Parathyroid adenoma (tissue), 2 donors: Measurements from ENCODE around the gene CYSRT1.

Experiments
- H2AFZ ChIP-seq: fragments of 300-600 bp; sonication (generic); one replicate; pipeline ENCODE4 v1.7.0; 2017; ENCODE audit warnings: antibody characterized with exemption, mild to moderate bottlenecking
- H3K27ac ChIP-seq: fragments of 300-600 bp; sonication (generic); one replicate; pipeline ENCODE4 v1.7.0; 2017
- H3K27me3 ChIP-seq: fragments of 300-600 bp; sonication (generic); one replicate; pipeline ENCODE4 v1.7.0; 2017; ENCODE audit warnings: low read length; ENCODE audit not compliant: control insufficient read depth, insufficient read depth
- H3K36me3 ChIP-seq: fragments of 300-600 bp; sonication (generic); one replicate; pipeline ENCODE4 v1.7.0; 2017; ENCODE audit warnings: low read length; ENCODE audit not compliant: control insufficient read depth, insufficient read depth
- H3K4me1 ChIP-seq: fragments of 300-600 bp; sonication (generic); one replicate; pipeline ENCODE4 v1.7.0; 2017; ENCODE audit warnings: control low read depth
- H3K4me2 ChIP-seq: fragments of 300-600 bp; sonication (generic); one replicate; pipeline ENCODE4 v1.7.0; 2017; ENCODE audit warnings: low read length
- H3K4me3 ChIP-seq: fragments of 300-600 bp; sonication (generic); one replicate; pipeline ENCODE4 v1.7.0; 2017; ENCODE audit warnings: low read depth, low read length
- H3K79me2 ChIP-seq: fragments of 300-600 bp; sonication (generic); one replicate; pipeline ENCODE4 v1.7.0; 2017; ENCODE audit warnings: control low read depth
- H3K9ac ChIP-seq: fragments of 300-600 bp; sonication (generic); one replicate; pipeline ENCODE4 v1.7.0; 2017; ENCODE audit warnings: mild to moderate bottlenecking
- H3K9me3 ChIP-seq: fragments of 300-600 bp; sonication (generic); one replicate; pipeline ENCODE4 v1.7.0; 2017; ENCODE audit warnings: low read length; ENCODE audit not compliant: control insufficient read depth
- TF ChIP-seq, protein P1 (sequence below): fragments of 300-600 bp; sonication (generic); IDR thresholded peaks from one replicate; pipeline ENCODE4 v1.7.0; 2017; ENCODE audit warnings: antibody characterized with exemption, mild to moderate bottlenecking
- donor health status: primary hyperparathyroidism.

Gene CYSRT1

DNA sequence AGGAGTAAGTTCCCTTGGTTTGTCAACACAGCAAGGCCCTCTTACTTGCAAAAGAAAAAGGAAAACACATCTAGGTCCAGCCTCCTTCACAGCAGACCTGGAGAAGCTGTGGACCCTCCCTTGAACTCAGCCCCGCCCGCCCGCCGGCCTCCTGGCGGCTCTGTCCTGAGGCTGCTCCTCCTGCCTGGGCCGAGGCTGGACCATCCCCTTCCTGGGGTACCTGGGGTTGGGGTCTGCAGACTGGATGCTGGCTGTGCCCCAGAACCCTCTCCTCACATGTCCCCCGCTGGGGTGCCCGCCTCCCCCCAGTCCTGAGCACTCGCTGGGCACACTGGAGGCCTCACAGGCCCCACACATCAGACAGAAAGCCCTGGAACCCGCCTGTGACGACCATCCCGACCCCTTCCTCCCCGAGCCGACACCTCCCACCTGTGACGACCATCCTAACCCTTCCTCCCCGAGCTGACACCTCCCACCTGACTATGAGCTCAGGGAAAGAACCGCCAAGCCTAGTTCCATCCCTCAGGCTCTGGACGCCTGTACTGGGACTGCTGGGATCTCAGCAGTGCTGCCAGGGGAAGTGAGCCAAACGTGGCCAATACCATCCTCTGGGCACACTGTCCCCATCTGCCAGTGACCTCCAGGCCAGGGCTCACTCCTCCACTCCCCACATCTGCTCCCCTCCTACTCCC is 45.9 kb upstream of the CYSRT1 start:
- TF ChIP-seq, protein P1, sequence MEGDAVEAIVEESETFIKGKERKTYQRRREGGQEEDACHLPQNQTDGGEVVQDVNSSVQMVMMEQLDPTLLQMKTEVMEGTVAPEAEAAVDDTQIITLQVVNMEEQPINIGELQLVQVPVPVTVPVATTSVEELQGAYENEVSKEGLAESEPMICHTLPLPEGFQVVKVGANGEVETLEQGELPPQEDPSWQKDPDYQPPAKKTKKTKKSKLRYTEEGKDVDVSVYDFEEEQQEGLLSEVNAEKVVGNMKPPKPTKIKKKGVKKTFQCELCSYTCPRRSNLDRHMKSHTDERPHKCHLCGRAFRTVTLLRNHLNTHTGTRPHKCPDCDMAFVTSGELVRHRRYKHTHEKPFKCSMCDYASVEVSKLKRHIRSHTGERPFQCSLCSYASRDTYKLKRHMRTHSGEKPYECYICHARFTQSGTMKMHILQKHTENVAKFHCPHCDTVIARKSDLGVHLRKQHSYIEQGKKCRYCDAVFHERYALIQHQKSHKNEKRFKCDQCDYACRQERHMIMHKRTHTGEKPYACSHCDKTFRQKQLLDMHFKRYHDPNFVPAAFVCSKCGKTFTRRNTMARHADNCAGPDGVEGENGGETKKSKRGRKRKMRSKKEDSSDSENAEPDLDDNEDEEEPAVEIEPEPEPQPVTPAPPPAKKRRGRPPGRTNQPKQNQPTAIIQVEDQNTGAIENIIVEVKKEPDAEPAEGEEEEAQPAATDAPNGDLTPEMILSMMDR = no peak
- H3K4me1 ChIP-seq = no peaks in the 10 kb centered on the region
- H3K9ac ChIP-seq = no peak overlapping the region
- no peak overlapping the region for H3K4me2 ChIP-seq
- H3K79me2 ChIP-seq = no peaks in the 10 kb centered on the region
- H2AFZ ChIP-seq = no peak overlapping the region
- no peaks in the 10 kb centered on the region for H3K27me3 ChIP-seq
- no peaks in the 10 kb centered on the region for H3K36me3 ChIP-seq
- no peak overlapping the region for H3K27ac ChIP-seq
- H3K9me3 ChIP-seq = no peaks in the 10 kb centered on the region
- H3K4me3 ChIP-seq = no peak overlapping the region

- H3K36me3 ChIP-seq = no peaks in the 10 kb centered on the region
Measured at GRCh38 chr9:137179761-137180160, 45.2 kb upstream of the CYSRT1 start.

DNA sequence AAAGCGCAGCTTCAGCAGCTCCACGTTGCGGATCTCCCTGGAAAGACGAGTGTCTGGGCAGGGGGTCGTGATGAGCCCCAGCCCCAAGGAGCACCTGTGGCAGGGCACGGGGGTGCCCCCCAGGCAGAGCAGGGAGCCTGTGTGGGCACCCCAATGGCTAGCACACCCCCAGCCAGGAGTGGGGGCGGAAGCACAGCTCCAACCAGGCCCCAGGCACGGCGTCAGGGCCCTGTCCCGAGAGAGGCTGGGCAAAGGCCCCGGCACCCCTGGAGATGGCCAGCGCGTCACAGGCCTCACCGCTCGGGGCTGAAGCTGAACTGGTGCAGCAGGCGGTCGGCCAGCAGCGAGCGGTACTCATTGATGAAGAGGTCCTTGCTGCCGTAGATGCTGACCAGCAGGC is 44.5 kb upstream of the CYSRT1 start:
- Histone ChIP-seq H3K27ac (no peak overlapping the region), H3K36me3 (no peaks in the 10 kb centered on the region), H3K79me2 (no peaks in the 10 kb centered on the region), H3K4me3 (no peak overlapping the region), H3K9me3 (no peaks in the 10 kb centered on the region), H3K27me3 (no peaks in the 10 kb centered on the region), H3K9ac (no peak overlapping the region), H3K4me2 (no peak overlapping the region), H2AFZ (no peak overlapping the region), H3K4me1 (no peaks in the 10 kb centered on the region)
- TF ChIP-seq, protein P1 = no peak

More at GRCh38 chr9:137179761-137180160, 45.2 kb upstream of the CYSRT1 start:
- no peak overlapping the region for H3K9ac ChIP-seq
- no peak overlapping the region for H2AFZ ChIP-seq
- H3K4me2 ChIP-seq = no peak overlapping the region
- H3K27me3 ChIP-seq = no peaks in the 10 kb centered on the region
- H3K79me2 ChIP-seq = no peaks in the 10 kb centered on the region
- H3K4me3 ChIP-seq = no peak overlapping the region
- H3K27ac ChIP-seq = no peak overlapping the region
- TF ChIP-seq, protein P1 = no peak
- no peaks in the 10 kb centered on the region for H3K4me1 ChIP-seq
- no peaks in the 10 kb centered on the region for H3K9me3 ChIP-seq

DNA sequence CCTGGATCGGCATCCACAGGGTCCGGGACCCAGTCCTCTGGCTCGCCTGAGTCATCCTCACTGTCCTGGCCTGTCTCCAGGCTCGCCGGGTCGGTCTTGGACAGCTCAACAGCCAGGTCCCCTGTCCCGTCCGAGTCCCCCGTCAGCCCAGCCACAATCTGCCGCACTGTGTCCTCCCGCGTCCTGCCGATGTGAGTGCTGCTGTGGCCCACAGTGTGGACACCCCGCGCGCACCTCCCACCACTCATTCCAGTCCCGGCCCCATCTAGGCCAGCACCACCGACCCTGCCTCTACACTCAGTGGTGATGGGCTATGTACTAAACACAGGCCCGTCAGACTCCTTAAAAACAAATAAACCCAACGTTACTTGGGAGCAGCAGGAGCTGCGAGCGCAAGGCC is 43.3 kb upstream of the CYSRT1 start:
- H3K9ac ChIP-seq = no peak overlapping the region
- no peaks in the 10 kb centered on the region for H3K36me3 ChIP-seq
- TF ChIP-seq, protein P1 = no peak

GRCh38 chr9:137182836-137183235 is 42.1 kb upstream of the CYSRT1 start:
- no peak overlapping the region for H3K4me2 ChIP-seq
- peaks cover 4% of the 10 kb centered on the region for H3K79me2 ChIP-seq
- no peaks in the 10 kb centered on the region for H3K9me3 ChIP-seq
- H3K27ac ChIP-seq = no peak overlapping the region
- no peaks in the 10 kb centered on the region for H3K27me3 ChIP-seq
- no peak overlapping the region for H3K4me3 ChIP-seq
- H2AFZ ChIP-seq = no peak overlapping the region
- no peaks in the 10 kb centered on the region for H3K36me3 ChIP-seq
- no peak overlapping the region for H3K9ac ChIP-seq
- peaks cover 2% of the 10 kb centered on the region for H3K4me1 ChIP-seq
- TF ChIP-seq, protein P1 = no peak

More for the DNA sequence above, 43.3 kb upstream of the CYSRT1 start:
- no peak overlapping the region for H3K27ac ChIP-seq
- no peak overlapping the region for H3K4me3 ChIP-seq
- no peaks in the 10 kb centered on the region for H3K9me3 ChIP-seq
- H3K27me3 ChIP-seq = no peaks in the 10 kb centered on the region
- no peak overlapping the region for H3K4me2 ChIP-seq
- H3K4me1 ChIP-seq = no peaks in the 10 kb centered on the region
- H3K79me2 ChIP-seq = no peaks in the 10 kb centered on the region
- H2AFZ ChIP-seq = no peak overlapping the region
